NCI-H1694 treated with DMSO at 0.1 percent for 48 hours (cell line): ENCODE results near the gene FANCE.
"Not testable (repeated sequence)": the region's sequence is repeated elsewhere in the genome, so short reads cannot be mapped to it uniquely, and the experiment has no call there.

Experiments
- DNase-seq: peaks from one replicate; lab custom pipeline; 2025; lab: John Stamatoyannopoulos, UW

FANCE gene

GRCh38 chr6:35497571-35498421 is 45.7 kb downstream of the FANCE start:
- DNase-seq = no peak

DNA sequence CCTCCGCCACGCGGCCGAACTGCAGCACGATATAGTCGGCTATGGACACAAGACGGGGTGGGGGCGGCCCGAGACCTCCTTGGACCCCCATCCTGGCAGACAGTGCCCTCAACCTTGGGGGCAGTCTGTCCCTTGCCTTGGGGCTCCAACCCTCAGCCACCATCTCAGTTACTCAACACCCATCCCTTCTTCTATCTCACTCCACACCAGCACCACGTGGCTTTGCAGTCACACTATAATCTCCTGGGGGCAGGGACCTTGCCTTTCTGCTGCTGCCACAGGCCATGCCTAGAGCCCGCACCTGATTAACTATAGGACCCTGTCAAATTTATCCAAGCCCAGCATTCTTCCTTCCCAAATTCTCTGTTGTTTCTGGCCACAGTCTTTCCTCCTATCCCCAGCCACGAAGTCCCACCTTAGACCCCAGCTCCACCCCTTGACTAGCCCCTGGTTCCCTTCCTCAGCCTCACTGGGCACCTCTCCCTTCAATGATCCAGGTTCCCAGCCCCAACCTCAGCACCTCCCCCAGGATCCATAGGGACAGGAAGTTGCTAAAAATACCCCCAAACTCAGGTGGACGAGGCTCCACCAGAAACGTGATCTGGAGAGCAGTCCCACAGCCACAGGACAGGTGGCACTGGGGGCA is 46.4 kb downstream of the FANCE start:
- no peak for DNase-seq

DNA sequence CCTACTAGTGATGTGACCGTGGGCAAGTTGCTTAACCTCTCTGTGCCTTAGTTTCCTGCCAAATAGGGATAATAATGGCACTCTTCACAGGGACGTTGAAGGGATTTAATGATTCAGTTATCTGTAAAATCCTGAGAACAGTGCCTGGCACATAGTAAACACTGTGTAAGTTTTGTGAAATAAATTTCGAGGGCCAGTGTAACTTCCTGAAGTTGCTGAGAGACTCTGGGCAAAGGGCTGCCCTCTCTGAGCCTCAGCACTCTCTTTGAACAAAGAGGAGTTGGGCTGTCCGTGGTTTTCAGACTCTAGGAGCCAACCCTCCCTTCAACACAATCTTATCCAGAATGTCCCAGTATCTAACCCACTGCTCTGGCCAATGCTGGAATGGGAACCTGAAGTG is 47.2 kb downstream of the FANCE start:
- no peak for DNase-seq

DNA sequence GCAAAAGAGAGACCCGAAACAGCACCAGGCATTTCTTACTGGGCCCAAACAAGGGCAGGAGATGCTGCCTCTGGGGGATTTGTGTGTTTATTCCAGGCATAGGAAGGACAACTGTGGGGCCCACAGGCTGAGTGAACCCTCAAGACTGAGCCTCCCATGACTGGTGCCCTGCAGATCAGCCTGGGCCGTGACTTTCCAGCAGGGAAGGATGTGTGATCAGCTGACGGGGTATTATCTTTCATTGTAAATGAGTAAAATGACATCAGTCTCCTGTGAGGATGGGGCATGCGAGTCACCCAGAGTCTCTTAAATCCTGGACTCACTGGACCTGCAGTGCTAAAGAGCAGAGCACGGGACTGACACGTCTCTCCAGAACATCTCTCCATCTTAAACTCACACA is 48.6 kb downstream of the FANCE start:
- DNase-seq = no peak

GRCh38 chr6:35501784-35502183 is 49.6 kb downstream of the FANCE start:
- DNase-seq = no peak

- no peak for DNase-seq
Observed at GRCh38 chr6:35503534-35503933, 51.4 kb downstream of the FANCE start.

DNA sequence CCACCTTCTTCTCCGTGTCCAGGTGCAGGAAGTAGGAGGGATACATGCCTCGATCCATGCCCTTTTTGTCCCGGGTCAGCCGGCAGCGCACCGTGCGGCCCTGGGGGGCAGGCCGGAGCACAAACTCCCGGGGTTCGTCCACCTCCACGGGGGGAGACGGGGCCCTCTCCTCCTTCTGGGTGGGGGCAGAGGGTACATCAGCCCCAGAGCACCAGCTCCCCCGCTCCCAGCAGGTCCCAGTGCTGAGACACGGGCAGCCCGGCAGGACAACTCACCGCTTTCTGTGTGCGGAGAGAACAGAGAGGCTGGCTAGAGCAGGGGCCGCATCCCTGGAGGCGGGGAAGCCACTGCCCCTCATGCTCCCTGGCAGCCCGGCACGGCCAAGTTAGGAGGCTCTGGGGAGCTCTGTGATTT is 53.9 kb downstream of the FANCE start:
- DNase-seq = no peak

GRCh38 chr6:35506536-35506935 is 54.4 kb downstream of the FANCE start:
- no peak for DNase-seq

GRCh38 chr6:35507221-35507620 is 55.1 kb downstream of the FANCE start:
- DNase-seq = no peak

GRCh38 chr6:35508027-35508426 is 55.9 kb downstream of the FANCE start:
- no peak for DNase-seq

DNA sequence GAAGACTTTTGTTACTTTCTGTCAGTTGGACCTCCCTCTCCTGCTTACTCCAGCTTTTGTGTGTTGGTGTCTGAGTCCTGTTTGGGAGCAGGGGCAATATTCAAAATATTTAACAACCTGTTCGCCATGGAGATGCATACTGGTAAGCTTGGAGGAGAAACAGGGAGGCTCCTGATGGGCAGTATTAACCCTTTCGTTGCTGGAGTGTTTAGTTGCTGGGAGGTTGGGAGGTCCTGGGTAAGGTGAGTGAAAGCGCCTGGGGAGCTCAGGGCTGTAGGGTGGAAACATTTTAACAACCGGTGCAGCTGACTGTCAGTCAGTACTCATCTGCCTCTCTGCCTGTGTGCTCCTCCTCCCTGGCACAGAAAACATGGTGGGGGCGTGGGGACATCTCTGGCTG is 56.4 kb downstream of the FANCE start:
- no peak for DNase-seq

- DNase-seq = no peak
Observed at GRCh38 chr6:35510916-35511561, 58.9 kb downstream of the FANCE start.

DNA sequence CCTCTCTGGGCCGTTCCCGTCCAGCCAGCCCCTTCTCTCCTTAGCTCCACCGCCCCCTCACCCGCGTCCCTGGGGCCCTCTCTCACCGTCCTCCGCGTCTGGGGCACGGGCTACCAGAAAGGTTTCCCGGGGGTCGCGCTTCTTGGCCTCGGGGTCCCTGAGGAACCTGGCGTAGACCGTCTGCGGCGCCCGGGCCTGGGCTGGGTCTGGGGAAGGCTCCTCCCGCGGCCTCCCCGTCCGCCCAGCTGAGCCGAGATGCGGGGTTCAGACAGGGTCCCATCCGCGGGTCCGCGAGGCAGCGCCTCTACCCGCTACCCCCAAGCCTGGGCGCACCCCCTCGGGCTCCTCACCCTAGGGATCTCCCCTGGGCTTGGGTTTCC is 59.4 kb downstream of the FANCE start:
- no peak for DNase-seq

DNA sequence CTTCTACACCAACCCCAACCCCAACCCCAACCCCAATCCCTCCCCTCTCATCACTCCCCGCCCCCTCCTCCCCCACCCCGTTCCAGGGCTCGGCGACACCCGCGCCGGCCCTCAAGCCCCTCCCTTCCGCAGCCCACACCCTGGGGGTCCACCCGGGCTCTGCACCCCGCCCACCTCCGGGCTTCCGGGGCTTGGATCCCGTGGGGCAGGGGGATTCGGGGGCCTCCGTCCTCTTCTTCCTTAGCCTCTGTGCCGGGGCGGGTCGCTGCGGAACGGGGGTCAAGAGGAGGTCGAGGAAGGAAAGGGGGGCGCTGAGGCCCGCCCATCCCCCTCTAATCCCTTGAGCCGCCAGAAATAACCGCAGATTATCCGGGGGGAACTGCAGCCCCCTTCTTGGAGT is 59.9 kb downstream of the FANCE start:
- no peak for DNase-seq

DNA sequence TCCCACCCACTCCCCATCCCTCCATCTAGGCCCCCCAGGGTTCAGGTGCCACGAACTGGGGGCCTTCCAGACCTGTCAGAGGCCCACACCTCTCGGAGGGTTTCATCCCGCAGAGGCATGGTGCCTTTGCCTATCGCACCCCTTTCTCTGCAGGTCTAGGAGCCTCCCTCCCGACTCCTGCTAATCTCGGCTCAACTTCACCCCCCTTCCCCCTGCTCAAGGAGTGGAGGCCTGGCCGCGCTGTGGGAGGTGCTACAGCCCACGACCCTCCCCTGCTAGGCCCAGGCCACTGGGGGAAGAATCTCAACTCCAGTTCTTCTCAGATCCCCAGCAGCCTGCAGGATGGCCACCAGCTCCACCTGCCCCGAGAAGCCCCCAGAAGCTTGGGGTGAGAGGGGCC is 60.6 kb downstream of the FANCE start, which contains the start of gene TULP1:
TULP1 (minus strand) TSS at position 157 of the 400 bp plus-strand sequence; CDS start at position 119, 38 bp downstream.
- no peak for DNase-seq

GRCh38 chr6:35514587-35514986 is 62.4 kb downstream of the FANCE start:
- no peak for DNase-seq

DNA sequence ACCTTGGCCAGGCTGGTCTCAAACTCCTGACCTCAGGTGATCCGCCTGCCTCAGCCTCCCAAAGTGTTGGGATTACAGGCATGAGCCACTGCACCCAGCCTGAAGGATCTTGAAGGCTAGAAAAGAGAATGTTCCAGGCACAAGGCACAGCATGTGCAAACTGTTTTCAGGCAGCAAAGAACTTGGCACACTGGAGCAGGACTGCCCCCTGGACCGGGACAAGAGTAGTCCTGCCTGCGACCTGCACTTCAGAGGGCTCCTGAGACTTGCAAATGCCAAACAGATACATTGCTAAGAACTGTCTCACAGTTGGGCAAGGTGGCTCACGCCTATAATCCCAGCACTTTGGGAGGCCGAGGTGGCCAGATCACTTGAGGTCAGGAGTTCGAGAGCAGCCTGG is 63.8 kb downstream of the FANCE start:
- DNase-seq = not testable (repeated sequence)
